ENCODE measurements around the gene EPM2A. TPM values are rescaled to one million over a fixed set of nuclear protein-coding genes. Genes with fewer than 3 reads are reported as not detected.
"Not testable (repeated sequence)": the region's sequence is repeated elsewhere in the genome, so short reads cannot be mapped to it uniquely, and the experiment has no call there.

EPM2A gene
- total RNA-seq, 4 donors from 2014 or later: 8.1 to 18.9 (median 9.2) TPM

DNA sequence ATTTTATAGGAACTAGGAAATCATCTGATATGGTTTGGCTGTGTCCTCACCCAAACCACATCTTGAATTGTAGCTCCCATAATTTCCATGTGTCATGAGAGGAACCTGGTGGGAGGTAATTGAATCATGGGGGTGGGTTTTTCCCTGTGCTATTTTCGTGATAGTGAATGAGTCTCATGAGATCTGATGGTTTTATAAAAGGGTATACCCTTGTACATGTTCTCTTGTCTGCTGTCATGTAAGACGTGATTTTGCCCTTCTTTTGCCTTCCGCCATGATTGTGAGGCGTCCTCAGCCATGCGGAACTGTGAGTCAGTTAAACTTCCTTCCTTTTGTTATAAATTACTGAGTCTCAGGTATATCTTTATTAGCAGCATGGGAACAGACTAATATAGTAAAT is 27.9 kb downstream of the EPM2A start:
- DNase-seq: no peak
- Histone ChIP-seq H3K27ac (no peak overlapping the region), H3K36me3 (no peaks in the 10 kb centered on the region), H3K4me1 (no peaks in the 10 kb centered on the region), H3K4me3 (no peak overlapping the region), H3K27me3 (no peaks in the 10 kb centered on the region), H3K9me3 (no peaks in the 10 kb centered on the region)
- TF ChIP-seq POLR2A (IDR thresholded peaks at IDR 0.05): no peak
- TF ChIP-seq, protein P1, sequence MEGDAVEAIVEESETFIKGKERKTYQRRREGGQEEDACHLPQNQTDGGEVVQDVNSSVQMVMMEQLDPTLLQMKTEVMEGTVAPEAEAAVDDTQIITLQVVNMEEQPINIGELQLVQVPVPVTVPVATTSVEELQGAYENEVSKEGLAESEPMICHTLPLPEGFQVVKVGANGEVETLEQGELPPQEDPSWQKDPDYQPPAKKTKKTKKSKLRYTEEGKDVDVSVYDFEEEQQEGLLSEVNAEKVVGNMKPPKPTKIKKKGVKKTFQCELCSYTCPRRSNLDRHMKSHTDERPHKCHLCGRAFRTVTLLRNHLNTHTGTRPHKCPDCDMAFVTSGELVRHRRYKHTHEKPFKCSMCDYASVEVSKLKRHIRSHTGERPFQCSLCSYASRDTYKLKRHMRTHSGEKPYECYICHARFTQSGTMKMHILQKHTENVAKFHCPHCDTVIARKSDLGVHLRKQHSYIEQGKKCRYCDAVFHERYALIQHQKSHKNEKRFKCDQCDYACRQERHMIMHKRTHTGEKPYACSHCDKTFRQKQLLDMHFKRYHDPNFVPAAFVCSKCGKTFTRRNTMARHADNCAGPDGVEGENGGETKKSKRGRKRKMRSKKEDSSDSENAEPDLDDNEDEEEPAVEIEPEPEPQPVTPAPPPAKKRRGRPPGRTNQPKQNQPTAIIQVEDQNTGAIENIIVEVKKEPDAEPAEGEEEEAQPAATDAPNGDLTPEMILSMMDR (IDR thresholded peaks at IDR 0.05): no peak

DNA sequence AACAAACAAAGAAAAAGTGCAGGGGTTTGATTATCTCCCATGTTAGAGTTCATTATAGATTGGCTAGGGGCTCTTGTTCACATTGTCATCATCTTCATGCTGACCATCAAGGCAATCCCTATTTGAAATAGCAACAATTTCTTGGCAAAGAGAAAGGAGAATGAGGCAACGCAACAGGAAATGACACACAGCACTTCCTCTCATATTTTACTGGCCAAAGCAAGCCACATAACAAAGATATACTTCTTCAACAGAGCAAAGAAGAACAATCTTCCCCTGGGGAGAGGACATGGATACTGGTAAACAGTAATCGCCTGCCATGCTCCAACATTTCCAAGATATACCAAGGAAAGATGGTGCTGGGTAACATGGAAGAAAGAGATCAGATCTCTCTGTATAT is 29.8 kb downstream of the EPM2A start:
- Histone ChIP-seq H3K4me1 (no peaks in the 10 kb centered on the region), H3K36me3 (no peaks in the 10 kb centered on the region), H3K9me3 (no peaks in the 10 kb centered on the region), H3K27ac (no peak overlapping the region), H3K4me3 (no peak overlapping the region), H3K27me3 (no peaks in the 10 kb centered on the region)
- no peak for DNase-seq
- TF ChIP-seq, protein P1 (IDR thresholded peaks at IDR 0.05): no peak
- TF ChIP-seq POLR2A (IDR thresholded peaks at IDR 0.05): no peak

DNA sequence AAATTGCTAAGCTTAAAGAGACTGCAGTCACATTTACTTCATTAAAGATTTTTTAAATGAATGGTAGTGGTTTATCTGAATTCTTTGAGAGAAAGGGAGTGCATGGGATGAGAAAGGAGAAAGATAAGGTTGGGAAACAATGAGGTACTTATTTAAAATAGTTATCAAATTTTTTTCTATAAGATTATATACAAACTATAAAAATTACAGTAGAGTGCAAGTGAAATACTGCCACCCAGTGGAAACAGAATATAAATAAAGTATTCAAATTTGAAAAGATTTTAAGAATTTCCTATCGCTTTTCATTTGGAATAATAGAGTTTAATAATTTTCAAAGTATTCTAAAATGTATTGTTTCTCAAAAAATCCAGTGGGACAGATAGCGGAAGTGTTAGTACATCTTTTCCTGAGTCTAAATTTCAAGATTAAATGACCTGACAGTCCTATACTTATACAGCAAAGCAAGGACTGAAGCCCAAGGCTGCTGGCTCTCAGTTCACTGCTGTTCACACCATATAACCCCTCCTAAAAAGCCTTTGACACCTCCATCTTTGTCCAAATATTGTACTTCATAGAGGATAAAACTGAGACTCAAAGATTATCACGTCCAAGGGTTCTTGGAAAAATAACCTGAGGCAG is 31.1 kb downstream of the EPM2A start:
- Histone ChIP-seq H3K27me3 (no peaks in the 10 kb centered on the region), H3K9me3 (no peaks in the 10 kb centered on the region), H3K27ac (no peak overlapping the region), H3K4me1 (no peaks in the 10 kb centered on the region), H3K36me3 (no peaks in the 10 kb centered on the region), H3K4me3 (no peak overlapping the region)
- DNase-seq: no peak
- TF ChIP-seq, protein P1 (IDR thresholded peaks at IDR 0.05): peak in 3 of 6 experiments; percentile 11 to 51 (median 17)
- TF ChIP-seq POLR2A (IDR thresholded peaks at IDR 0.05): no peak

DNA sequence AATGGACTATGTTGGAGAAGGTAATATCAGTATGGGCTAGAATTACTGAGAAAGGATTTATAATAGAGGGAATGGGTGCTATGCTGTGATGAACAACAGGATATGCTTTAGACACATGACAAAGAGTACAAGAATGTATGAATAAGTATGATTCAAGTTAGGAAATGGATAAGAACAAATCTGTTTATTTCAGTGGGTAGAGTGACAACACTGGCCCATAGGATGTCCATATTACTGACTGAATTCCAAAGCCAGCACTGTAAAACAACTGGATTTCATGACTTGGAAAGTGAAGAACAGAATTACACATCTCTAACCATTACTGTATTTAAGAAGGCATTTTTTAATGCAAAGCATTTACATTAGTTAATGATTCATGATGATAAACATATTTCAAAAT is 35.9 kb downstream of the EPM2A start:
- TF ChIP-seq, protein P1 (IDR thresholded peaks at IDR 0.05): no peak
- TF ChIP-seq POLR2A (IDR thresholded peaks at IDR 0.05): no peak
- Histone ChIP-seq H3K9me3 (no peaks in the 10 kb centered on the region), H3K4me1 (no peaks in the 10 kb centered on the region), H3K36me3 (no peaks in the 10 kb centered on the region), H3K27ac (no peak overlapping the region), H3K27me3 (no peaks in the 10 kb centered on the region), H3K4me3 (no peak overlapping the region)
- no peak for DNase-seq

DNA sequence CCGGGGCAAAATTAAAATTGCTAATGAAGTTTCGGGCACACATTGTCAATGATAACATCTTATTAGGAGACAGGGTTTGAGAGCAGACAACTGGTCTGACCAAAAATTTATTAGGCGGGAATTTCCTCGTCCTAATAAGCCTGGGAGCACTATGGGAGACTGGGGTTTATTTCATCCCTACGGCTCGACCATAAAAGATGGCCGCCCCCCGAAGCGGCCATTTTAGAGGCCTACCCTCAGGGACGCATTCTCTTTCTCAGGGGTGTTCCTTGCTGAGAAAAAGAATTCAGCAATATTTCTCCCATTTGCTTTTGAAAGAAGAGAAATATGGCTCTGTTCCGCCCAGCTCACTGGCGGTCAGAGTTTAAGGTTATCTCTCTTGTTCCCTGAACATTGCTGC is 37.9 kb downstream of the EPM2A start:
- not testable (repeated sequence) for H3K27me3 ChIP-seq, H3K4me1 ChIP-seq, H3K9me3 ChIP-seq, H3K4me3 ChIP-seq, H3K36me3 ChIP-seq, DNase-seq, H3K27ac ChIP-seq

DNA sequence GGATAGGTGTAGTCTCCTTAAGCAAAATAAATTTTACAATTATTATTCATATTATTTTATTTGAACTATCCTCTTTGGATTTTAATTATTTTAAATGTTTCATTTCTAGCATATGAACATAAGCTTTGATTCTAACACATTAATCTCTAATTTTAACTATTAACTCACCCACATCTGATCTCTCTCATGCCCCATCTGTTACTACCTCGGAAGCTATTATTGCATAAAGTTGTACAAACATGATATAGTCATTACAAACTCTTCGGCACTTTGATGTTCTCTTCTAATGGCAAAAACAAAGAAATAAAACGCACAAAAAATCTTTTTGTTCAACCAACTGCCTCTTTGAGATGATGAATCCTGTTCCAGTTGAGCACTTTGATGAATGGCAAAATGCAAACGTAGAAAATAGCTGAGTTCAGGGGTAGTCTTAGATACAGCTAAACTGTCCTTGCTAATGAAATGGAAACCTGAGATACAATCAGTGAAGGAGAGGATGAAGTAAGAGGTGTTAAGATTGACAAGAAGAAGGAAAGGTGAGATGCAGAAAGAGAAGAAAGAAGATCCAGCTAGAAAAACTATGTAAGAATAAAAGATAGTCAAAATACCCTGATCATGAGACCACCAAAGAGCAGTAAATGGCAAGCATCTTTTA is 41.1 kb downstream of the EPM2A start:
- DNase-seq: no peak
- Histone ChIP-seq H3K27ac (no peak overlapping the region), H3K36me3 (no peaks in the 10 kb centered on the region), H3K4me1 (no peaks in the 10 kb centered on the region), H3K9me3 (no peaks in the 10 kb centered on the region), H3K4me3 (no peak overlapping the region), H3K27me3 (no peaks in the 10 kb centered on the region)
- TF ChIP-seq, protein P1 (IDR thresholded peaks at IDR 0.05): no peak
- TF ChIP-seq POLR2A (IDR thresholded peaks at IDR 0.05): no peak
